SH-SY5Y (cell line): ENCODE measurements around the gene CLIC5.

Experiments used
- GATA2 ChIP-seq: IDR thresholded peaks from 2 replicates; pipeline ENCODE4 v1.6.1; 2011; ENCODE audit warnings: mild to moderate bottlenecking, low read depth, low read length
- GATA3 ChIP-seq: IDR thresholded peaks from 2 replicates; pipeline ENCODE4 v1.6.1; 2011; ENCODE audit warnings: low read depth, mild to moderate bottlenecking, low read length, moderate library complexity

DNA sequence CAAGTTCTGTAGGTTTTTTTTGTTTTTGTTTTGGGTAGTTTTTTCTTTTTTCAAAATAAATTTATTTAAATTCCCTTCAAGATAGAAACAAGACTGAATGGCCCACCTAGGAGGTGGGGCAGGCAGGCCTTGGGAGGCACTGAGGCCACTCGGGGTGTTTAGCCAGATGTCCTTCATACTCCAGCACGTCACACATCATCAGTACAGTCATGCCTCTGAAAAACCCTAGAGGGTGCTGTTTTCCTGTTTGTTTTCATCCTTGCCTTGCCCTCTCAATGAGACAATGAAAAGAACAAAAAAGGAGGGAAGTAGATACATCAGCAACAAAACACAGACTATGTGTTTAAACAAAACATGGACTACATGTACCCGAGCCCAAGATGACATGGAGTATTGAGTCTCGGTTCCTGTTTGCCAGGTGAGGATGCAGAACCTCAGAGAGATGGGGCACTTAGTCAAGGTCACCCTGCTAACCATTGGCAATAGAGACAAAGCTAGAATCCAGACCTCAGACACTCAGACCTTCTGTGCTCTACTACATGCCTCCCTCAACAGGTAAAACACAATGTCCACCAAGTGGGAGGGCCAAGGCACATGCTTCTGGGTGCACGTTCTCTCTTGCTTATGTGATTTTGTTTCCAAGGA lies 26.8 kb upstream of the CLIC5 start:
- TF ChIP-seq GATA2 (no peak), GATA3 (no peak)
